Cardiac septum (tissue), 1 donor: ENCODE measurements around the gene ISOC2. TPM values are rescaled to one million over a fixed set of nuclear protein-coding genes. Genes with fewer than 3 reads are reported as not detected.
"Not testable (repeated sequence)": the region's sequence is repeated elsewhere in the genome, so short reads cannot be mapped to it uniquely, and the experiment has no call there.

ENCODE experiments used
- DNase-seq: peaks from one replicate; pipeline ENCODE4 v3.0.0-alpha.2; 2020; ENCODE audit warnings: low spot score
- intact Hi-C: fragments of 100-400 bp; cut with DNase I; formaldehyde crosslinking; loops from one replicate; pipeline ENCODE4 v1.14.0; 2022
- total RNA-seq: library from RNA; stranded (reverse); fragmentation: NEBNext Ultra II Directional; extraction: Animal tissue kit (Norgen Biotek cat#: 25700); gene quantifications from one replicate; pipeline ENCODE4 v1.2.1, GENCODE V29; 2021
- donor health status: DM: no; HTN: no; CAD: no.

ISOC2 gene
- total RNA-seq, 1 donor from 2014 or later: 50.8 TPM

DNA sequence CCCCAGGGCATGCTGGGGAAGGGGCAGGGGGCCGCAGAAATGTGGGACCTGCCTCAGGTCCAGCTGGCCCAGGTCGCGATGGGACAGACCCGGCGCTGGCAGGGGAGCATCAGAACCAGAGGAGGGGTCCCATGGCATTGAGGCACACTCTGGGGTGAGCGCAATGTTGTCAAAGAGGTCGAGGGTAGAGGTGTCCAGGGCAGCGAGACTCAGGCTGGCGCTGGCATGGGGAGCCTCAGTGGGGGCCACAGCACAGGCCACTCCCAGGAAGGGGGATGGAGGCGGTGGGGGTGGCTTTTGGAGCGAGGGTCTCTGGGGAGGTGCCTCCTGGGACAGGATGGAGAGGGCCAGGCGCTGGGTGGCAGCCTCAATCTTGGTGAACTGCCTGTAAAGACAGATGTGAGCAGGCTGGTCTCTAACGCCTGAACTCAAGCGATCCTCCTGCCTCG lies 2.2 kb upstream of the ISOC2 start:
- intact Hi-C loops: loop anchor here (5.0 kb wide), 1 partner anchor 56 kb away; the partner anchor contains the start of gene UBE2S
- DNase-seq: no peak

DNA sequence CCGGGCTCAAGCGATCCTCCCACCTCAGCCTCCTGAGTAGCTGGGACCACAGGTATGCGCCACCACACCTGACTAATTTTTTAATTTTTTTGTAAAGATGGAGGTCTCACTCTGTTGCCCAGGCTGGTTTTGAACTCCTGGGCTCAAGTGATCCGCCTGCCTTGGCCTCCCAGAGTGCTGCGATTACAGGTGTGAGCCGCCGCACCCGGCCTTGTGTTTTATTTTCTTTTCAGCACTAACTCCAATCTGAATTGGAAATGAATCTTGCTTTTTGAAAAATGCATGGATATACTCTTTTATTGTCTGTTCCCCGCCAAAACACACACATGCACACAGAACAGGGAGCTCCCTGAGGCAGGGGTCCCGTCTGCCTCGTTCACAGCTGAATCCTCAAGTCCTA lies 1.3 kb upstream of the ISOC2 start:
- DNase-seq: no peak
- intact Hi-C loops: loop anchor here (5.0 kb wide), 1 partner anchor 55 kb away; the partner anchor contains the start of gene UBE2S

DNA sequence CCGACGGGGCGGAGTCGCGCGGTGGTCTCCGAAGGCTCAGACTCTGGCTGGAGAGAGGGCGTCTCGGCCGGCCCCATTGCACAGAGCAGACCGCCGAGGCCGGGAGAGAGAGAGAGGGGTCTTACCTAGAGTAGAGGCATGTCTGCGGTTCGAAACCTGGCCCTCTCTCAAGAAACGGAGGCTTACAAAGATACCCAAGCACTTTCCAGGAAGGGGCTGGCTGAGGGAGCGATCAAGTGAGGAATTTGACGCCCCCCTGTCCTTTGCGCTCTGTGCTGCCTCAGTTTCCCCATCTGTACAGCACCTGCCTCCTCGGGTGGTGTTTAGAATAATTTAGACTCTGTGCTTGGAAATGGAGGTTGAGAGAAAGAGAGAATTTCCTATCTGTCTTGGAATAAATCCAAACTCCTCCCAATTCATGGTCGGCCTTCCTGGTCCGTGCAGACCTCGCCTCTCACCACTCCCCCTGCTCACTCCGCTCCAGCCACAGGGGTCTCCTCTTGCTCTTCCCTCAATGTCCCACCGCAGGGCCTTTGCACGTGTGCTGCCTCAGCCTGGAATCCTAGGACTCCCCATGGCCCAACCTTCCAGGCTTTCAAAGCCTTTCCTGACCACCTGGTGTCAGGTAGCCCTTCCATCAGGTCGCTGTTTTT lies 658 bp upstream of the ISOC2 start:
- no peak for DNase-seq
- intact Hi-C loops: loop anchor here (5.0 kb wide), 1 partner anchor 55 kb away; the partner anchor contains the start of gene UBE2S

DNA sequence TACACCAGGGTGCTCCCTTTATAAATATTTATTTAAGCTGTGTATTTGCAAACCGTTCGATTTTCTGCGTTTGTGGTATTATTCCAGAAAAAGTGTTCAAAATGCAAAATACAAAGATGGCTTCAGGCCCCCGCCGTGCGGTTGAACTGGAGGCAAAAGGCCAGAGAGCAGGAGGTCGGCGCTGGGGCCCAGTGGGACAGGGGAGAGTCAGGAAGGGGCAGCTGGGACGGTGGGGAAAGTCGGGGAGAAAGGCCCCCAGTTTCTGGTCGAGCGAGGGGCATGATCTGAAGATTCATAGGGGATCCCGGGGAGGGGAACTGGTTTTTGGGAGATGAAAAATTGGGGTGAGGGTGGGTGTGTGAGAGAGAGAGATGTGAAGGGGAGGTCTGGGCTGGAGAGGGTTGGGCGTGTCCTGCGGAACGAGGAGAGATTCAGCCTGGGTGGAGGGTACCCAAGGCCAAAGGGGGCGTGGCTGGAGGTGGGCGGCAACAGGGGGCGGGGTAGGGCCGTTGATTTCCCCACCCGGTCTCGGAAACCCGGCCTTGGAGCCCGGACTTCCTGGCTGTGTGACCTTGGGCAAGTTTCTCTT lies 678 bp downstream of the ISOC2 start:
- intact Hi-C loops: loop anchor here (5.0 kb wide), 1 partner anchor 53 kb away; the partner anchor contains the start of gene UBE2S
- peak; percentile 89 for DNase-seq

DNA sequence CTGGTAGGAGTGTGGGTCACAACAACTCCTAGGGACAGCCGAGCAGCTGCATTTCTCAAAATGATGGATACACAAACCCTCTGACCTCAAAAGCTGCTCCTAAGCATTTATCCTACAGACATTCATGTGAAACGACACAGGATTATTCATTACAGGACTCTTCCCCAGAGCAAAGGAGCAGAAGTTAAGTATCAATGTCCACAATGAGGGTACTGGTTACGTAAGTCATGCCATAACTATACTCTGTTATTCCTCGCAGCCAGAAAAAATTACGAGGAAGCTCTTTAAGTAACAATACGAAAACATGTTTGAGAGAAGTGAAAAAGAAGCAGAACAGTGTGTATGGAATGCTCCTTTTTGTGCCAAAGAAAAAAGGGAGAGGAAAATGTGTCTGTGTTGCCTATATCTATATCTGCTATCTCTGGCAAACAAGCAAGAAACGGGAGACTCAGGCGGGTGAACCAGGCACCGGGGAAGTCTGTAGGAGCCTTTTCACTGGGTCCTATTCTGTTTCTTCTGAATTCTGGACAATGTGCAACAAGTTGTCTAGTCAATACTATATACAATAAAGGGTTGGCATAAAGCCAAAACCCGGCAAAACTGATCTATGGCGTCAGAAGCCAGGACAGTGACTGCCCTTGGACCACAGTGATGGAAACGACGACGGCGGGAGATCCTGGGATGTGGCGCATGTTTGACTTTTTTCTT lies 1.3 kb downstream of the ISOC2 start:
- intact Hi-C loops: loop anchor here (5.0 kb wide), 1 partner anchor 53 kb away; the partner anchor contains the start of gene UBE2S
- no peak for DNase-seq

DNA sequence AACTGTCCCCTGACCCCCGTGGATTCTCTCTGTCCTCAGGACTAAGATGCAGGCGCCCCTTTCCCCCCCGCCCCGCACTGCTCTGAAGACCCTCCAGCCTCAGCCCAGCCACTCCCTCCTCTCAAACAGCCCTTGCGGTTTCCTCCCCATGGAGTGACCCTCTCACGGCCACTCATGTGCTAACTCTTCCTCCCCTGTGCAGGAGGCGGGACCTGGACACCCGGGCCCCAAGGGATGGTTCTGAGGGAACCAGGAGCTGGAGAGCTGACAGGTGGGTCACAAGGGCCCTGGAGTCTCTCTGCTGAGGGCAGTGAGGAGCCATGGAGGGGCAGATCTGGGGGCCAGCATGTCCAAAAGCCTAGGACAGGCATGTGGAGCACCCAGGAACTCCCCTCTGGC lies 1.9 kb downstream of the ISOC2 start:
- intact Hi-C loops: no loop called here
- DNase-seq: no peak

DNA sequence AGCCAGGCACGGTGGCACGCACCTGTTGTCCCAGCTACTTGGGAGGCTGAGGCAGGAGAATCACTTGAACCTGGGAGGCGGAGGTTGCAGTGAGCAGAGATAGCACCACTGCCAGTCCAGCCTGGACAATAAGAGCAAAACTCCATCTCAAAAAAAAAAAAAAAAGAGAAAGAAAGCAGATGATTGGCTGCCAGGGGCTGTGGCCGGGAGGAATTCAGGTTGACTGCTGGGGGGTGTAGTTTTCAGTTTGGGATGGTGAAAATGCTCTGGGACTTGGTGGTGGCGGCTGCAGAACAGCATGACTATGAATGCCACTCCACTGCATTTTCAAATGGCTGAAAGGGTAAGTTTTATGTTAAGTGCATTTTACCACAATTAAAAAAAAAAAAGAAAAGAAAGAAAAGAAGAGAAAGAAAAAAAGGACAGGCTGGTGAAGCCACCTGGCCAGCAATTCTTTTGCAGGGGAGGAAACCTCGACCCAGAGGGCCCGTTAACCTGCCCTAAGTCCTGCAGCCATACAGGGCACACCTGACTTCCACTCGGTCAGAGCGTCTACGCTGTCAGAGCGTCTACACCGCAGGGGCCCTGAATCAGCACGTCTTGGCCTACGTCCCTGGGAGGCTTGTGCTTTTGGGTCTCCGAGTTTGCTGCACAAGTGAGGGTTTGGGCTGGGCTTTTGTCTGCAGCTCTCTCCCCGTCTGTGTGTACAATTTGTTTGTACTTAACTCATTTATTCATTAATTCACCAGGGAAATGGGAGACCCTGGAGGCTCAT lies 3.6 kb downstream of the ISOC2 start:
- DNase-seq: no peak
- intact Hi-C loops: no loop called here

DNA sequence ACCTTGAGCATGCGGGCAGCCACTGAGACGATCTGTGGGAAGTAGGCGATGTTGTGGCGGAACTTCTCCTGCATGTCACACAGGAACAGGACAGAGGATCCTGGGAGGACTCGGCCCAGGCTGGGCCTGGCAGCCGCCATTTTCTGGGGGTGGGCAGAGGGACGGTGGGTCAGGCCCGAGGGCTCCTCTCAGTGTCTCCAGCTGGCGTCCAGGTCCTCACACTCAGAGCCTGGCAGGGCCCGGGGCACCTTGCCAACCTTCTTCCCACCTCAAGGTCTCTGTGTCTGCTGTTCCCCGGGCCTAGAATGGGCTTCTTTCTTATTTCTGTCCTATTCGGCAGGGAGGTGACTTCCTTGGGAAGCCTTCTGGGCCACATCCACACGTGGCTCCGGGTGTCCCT lies 5.1 kb downstream of the ISOC2 start:
- intact Hi-C loops: no loop called here
- no peak for DNase-seq

DNA sequence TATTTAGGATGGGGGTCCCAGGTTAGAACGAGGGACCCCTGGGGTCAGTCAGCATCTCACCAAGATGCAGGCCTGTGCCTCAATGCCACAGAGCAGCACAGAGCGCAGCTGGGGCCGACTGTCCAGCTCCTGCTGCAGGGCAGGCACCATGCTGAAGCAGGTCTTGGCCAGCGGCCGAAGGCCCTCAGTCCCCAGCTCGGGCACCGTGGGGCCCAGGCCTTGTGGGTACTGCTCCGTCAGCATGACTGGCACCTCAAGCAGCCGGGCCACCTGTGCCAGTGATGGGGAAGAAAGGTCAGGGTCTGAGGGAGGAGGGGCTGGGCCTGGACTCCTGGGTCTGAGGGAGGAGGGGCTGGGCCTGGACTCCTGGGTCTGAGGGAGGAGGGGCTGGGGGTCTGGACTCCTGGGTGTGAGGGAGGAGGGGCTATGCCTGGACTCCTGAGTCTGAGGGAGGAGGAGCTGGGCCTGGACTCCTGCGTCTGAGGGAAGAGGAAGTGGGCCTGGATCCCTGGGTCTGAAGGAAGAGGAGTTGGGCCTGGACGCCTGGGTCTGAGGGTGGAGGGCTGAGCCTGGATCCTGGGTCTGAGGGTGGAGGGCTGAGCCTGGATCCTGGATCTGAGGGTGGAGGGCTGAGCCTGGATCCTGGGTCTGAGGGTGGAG lies 5.7 kb downstream of the ISOC2 start:
- DNase-seq: no peak
- intact Hi-C loops: no loop called here

DNA sequence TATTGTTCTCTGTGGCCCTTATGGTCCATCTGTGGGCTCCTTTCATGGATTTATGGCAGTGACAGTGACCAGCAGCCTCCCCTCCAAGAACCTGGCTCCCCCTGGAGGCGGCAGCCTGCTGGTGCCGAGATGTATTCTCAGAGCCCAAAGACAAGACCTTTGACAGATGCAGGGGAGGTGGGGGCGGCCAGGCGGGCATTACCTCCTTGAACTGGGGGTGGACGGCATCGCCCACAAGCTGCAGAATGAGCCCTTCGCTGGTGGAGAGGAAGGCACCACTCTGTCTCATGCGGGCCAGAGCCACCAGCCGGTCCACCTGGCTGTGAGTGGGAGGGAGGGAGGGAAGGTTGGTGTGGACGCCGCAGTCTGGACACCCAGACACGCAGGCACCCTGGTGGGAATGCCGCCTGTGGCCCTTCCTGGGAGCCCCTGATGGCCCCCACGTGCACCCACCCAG lies 6.6 kb downstream of the ISOC2 start:
- intact Hi-C loops: no loop called here
- DNase-seq: no peak

DNA sequence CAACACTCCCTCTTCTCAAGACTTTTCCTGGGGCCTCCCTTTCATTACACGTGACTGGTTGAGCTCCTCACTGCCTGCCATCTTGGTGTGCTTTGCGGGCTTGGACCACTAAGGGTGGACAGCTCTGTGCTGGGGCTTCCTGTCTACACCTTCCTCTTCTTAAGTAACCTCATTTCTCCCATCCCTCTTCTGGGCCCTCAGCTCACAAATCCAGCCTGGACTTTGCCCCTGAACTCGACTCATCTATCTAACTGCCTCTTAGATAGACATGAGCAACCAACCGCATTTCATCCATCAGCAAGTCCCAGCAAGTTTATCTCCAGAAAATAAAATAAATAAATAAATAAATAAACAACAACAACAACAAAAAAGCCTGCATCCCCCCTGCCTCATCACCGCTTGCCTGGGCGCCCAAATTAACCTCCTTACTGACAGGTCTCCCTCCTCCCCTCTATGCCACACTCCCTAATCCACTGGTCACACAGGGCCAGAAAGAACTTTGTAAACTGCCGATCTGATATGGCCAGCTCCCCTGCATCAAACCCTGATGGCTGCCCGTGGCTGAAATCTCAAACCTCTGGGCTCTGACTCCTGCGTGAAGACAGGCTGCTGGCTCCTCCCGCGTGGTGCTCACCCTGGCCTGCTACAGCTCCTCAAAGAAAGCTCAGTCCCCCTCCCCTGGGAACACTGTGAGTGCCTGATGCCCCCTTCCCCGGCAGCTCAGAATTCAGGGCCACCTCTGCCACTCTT lies 7.8 kb downstream of the ISOC2 start:
- intact Hi-C loops: no loop called here
- DNase-seq: no peak

DNA sequence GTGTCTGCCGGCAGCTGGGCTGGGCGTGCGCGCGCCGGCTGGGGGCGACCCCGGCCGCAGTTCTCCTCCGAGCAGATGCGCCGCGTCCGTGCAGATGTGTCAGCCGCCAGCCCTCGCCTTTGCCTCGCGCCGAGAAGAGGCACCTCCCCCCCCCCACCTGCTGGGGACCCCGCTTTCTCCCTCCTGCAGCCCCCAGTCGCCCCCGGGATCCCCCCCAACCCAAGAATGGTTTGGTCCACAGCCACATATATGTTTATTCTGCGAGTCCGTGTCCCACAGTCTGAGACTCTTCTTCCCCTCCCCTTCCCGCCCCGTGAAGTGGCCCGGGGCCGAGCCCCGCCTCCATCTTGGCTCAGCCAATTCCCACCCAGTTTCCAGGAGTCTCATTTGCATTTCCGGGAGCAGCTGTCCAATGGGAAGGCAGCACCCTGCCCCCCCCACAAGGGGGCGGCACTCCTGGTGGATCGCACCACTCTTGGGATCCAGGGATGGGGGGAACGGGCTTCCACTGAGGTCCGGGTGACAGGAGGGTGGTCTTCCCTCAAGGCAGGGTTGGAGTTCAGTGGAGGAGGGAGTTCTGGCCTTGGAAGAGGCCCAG lies 8.6 kb downstream of the ISOC2 start:
- intact Hi-C loops: no loop called here

DNA sequence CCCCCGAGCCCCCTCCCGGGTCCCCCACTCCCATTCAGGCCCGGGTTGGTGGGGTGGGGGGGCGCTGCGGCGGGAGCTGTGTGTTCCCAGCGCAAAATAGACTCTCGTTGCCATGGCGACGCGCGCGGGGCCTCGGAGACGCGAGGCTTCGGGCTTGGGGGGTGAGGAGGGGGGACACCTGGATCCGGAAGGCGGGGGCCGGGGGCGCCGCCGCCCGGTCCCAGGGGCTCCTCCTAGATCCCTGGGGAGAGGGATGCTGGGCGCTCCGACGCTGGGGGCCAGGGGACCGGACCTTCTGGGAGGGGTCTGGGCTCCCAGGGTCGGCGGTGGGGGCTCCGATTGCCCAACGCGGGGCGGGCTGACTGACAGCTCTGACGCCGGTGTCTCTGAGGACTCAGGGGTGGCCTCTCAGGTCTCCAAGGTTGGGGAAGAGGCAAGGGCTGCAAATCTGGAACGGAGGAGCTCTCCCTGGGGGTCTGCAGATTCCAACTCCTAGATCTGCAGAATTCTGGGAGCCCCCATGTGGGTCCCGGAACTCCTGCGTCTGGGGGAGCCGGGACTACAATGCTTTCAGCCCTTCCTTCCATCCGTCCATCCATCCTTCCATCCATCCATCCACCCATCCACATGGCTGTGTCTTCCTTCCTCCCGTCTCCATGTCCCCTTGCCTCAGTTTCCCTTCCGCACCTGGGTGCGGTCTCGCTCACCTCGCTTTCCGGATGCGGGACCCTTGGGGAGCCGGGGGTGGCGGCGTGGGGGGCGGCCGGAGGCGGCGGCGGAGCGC lies 9.3 kb downstream of the ISOC2 start:
- no peak for DNase-seq
- intact Hi-C loops: no loop called here

More for the DNA sequence above, 8.6 kb downstream of the ISOC2 start:
- no peak for DNase-seq

DNA sequence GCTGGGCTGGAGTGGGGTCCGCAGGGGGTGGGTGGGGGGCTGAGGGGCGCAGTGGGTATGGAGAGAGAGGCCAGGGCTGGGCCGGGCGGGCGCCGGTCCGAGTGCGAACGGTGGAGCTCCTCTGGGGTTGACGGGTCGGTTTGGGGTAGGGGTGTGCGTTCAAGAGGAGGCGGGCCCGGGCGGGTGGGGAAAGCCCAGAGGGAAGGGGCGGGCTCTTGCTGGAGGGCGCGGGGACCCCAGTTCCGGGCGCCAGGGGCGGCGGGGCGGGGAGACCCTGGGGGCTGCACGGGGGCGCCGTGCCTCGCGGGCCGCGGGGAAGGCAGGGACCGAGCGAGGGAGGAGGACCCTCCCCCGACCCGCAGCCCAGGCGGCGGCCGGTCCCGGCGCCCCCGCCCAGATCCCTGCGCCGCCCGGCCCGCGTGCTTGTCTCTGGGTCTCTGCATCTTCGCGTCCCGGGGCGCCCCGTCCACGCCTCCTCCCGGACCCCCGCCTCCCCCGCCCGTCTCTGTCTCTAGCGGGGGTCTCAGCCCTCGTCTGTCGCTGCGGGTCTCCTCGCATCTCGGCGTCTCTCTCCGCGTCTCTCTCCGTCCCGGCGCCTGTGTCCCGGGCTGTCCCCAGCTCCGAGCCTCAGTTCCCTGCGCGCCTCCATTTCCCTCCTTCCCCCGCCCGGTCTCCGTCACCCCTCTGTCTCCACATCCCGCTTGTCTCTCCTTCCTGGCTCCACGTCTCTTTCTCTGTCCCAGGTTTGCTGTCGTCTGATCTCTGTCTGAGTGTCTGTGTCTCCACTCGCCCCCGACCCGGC lies 10.1 kb downstream of the ISOC2 start:
- no peak for DNase-seq
- intact Hi-C loops: no loop called here

DNA sequence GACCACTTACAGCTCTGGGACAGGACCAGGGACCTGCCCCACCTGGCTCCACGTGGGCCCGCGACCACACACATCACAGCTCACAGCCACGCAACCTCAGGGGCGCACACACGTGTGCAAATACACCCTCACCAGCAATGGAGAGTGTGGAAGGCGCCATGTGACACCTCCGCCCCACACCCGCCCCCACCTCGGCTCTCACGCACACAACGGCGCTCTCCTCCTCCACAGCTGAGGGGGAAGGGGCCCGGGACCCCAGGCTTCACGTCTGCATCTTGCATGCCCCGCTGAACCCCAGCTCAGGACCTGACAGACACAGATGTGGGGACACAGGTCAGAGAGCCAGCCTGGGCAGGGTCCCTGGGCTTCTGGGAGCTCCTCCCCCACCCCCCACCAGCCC lies 12.0 kb downstream of the ISOC2 start:
- DNase-seq: no peak
- intact Hi-C loops: no loop called here

DNA sequence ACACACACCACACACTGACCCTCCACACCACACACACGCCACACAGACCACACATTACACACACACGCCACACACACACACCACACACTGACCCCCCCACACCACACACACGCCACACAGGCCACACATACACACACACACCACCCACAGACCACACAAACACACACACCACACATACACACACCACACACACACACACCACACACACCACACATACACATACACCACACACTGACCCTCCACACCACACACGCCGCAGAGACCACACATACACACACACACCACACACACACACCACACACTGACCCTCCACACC lies 13.3 kb downstream of the ISOC2 start:
- intact Hi-C loops, DNase-seq: not testable (repeated sequence)
